Measurements from ENCODE around the gene FNIP1.

- TF ChIP-seq CTCF (IDR thresholded peaks at IDR 0.05; ENCODE audit: borderline replicate concordance, extremely low read depth, low read length, poor library complexity, severe bottlenecking) (no peak), EZH2 (IDR thresholded peaks at IDR 0.05; ENCODE audit: borderline replicate concordance, low read depth, low read length, severe bottlenecking) (no peak)
Observed at GRCh38 chr5:131824631-131825030, 27.8 kb upstream of the FNIP1 start.

Data from DND-41 (cell line).